LNCaP clone FGC (cell line): ENCODE data around the gene RGS6.

Source experiments
- DNase-seq: peaks from one replicate; pipeline ENCODE4 v3.0.0-alpha.2; 2011; ENCODE audit warnings: low read depth
- H3K4me3 ChIP-seq: 2 replicates; pipeline ENCODE4 v1.5.1; 2011; ENCODE audit warnings: mild to moderate bottlenecking, low read depth, low read length, control low read depth
- CTCF ChIP-seq: IDR thresholded peaks from 2 replicates; pipeline ENCODE4 v1.5.1; 2012; ENCODE audit warnings: mild to moderate bottlenecking; ENCODE audit not compliant: control insufficient read depth, insufficient read depth; ENCODE audit errors: extremely low read depth

RGS6 gene

DNA sequence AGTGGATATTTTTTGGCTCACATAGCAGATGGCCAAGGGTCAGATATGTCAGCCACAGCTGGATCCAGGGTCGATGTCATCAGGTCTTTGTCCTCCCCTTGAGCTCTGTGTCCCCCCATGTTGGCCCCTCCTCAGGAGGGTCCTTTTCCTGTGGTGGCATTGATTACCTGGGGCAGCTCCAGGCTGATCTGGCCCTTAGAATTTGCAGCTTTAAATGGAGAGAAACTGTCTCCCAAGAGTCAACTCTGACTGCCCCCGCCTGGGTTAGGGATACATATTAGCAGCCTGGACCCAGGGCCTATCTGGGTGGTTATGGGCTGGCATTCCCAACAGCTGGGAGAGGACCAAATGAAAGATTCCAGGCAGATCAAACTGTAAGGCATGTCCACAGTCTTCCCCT is 330.5 kb downstream of the RGS6 start:
- no peak for DNase-seq
- no peak overlapping the region for H3K4me3 ChIP-seq
- no peak for TF ChIP-seq CTCF

DNA sequence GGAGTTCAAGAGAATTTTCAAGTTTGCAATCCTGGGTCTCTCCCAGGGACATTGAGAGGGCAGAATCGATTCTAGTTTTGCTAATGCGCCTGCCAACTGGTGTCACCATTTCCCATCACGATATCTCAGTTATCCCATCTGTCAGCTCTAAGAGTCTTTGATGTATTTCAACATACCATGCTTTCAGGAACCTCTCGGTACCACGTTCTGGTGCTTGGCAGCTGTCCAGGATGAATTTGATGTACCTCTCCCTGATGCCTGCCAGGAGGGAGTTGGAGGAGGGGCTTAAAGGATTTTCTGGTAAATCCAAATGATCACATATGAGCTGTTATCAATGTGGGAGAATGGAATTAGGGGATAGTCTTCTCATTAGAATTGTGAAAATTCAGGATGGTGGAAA is 332.5 kb downstream of the RGS6 start:
- TF ChIP-seq CTCF = no peak
- no peak for DNase-seq

DNA sequence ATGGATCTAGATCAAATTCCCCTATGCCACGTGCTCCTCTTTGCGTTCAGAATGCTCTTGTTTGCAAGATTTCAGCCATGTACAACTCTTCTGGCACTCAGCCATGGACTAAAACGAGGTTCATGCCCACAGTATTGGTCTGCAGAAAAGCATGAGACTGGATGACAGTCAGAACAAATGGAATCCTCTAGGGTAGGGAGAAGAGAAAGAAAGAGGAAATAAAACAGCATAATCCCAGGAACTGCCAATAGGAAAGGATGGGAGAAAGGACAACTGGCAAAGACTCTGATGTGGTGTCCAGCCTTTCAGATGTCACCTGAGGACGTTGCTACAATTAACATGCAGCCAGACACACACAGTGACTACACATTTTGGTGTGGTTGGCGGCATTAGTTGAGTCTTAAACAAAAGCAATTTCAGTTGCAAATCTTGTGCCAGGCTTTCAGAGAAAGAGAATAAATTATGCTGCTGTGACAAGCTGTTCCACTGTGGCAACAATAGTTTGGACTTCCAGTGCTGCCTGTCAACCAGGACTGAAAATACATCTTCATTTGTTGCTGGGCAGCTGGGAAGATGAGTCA is 338.0 kb downstream of the RGS6 start:
- no peak for DNase-seq
- TF ChIP-seq CTCF = no peak
- no peak overlapping the region for H3K4me3 ChIP-seq

More for the DNA sequence above, 332.5 kb downstream of the RGS6 start:
- H3K4me3 ChIP-seq = no peak overlapping the region

GRCh38 chr14:72270749-72271148 is 338.5 kb downstream of the RGS6 start:
- no peak overlapping the region for H3K4me3 ChIP-seq
- no peak for DNase-seq
- no peak for TF ChIP-seq CTCF

DNA sequence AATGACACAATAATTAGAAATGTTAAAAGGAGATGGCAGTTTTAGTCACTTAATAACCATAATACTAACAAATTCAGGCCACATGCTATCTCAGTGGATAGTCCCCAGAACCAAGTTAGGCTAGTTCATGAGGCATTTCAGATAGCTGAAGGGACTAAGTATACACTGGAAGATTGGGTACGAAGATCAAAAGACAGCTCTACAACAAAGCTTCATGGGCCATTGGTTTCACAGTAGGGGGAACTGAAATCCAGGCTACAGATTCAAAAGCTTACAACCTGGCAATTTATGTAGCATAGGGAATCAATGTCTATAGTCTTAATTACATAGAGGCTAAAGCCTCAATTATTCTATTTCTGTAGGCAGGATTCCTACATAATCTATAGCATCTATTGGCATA is 343.0 kb downstream of the RGS6 start:
- DNase-seq = no peak
- TF ChIP-seq CTCF = no peak
- H3K4me3 ChIP-seq = no peak overlapping the region

DNA sequence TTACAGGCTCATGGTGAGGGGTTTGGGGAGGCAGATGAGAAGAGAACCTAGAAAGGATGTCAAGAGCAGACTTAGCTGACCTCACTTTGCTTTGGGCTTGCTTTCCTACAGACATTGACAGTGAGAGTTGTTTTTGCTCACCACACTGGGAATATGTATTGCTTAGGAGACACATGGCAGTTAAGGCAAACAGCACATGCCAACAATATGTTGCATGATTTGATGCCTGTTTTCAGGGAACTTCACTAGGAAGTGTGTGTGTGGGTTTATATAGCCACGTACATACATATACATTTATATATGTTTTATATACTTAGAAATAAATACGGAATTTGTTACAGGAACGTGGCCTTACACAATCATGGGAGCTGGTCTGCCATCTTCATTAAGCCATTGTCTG is 346.1 kb downstream of the RGS6 start:
- no peak overlapping the region for H3K4me3 ChIP-seq
- no peak for TF ChIP-seq CTCF
- DNase-seq = no peak

DNA sequence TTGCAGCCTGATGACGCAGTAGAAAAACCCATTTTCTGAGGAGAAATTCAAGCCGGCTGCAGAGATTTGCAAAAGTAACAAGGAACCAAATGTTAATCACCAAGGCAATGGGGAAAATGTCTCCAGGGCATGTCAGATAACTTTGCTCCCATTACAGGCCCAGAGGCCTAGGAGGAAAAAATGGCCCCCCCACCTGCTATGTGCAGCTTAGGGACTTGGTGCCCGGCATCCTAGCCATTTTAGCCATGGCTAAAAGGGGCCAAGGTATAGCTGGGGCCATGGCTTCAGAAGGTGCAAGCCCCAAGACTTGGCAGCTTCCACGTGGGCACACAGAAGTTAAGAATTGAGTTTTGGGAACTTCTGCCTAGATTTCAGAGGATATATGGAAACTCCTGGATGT is 351.9 kb downstream of the RGS6 start:
- TF ChIP-seq CTCF = no peak
- no peak for DNase-seq
- H3K4me3 ChIP-seq = no peak overlapping the region
